ENCODE measurements around the gene SELENOS. TPM values are rescaled to one million over a fixed set of nuclear protein-coding genes. Genes with fewer than 3 reads are reported as not detected.

SELENOS gene
- total RNA-seq, 4 donors from 2014 or later = 50.4 to 77.3 (median 65.6) TPM

GRCh38 chr15:101320501-101321052, 43.3 kb upstream of the SELENOS start:
- WGBS, 2 donors = 48 to 49% methylated on average over 20 to 21 of the region's 21 CpGs
- Histone ChIP-seq H3K4me1 (no peaks in the 10 kb centered on the region), H3K36me3 (no peaks in the 10 kb centered on the region), H3K9me3 (no peaks in the 10 kb centered on the region), H3K4me3 (replicated peaks in 1 of 3) (no peak overlapping the region), H3K27me3 (no peaks in the 10 kb centered on the region), H3K27ac (no peak overlapping the region)
- TF ChIP-seq POLR2A (IDR thresholded peaks at IDR 0.05) (no peak), CTCF (IDR thresholded peaks at IDR 0.05) (peak in 1 of 6 experiments; percentile 17)
- intact Hi-C loops (cut with DNase I) = no loop called here
- peak; percentile 14 to 20 for DNase-seq

GRCh38 chr15:101318839-101319238, 41.6 kb upstream of the SELENOS start:
- Histone ChIP-seq H3K27ac (no peak overlapping the region), H3K27me3 (no peaks in the 10 kb centered on the region), H3K9me3 (no peaks in the 10 kb centered on the region), H3K4me1 (no peaks in the 10 kb centered on the region), H3K36me3 (no peaks in the 10 kb centered on the region), H3K4me3 (replicated peaks in 1 of 3) (no peak overlapping the region)
- intact Hi-C loops (cut with DNase I) = no loop called here
- 56 to 60% methylated on average over 7 of the region's 7 CpGs for WGBS, 2 donors
- DNase-seq = no peak
- no peak for TF ChIP-seq POLR2A (IDR thresholded peaks at IDR 0.05)
- TF ChIP-seq CTCF (IDR thresholded peaks at IDR 0.05) = no peak

GRCh38 chr15:101318147-101318819, 41.0 kb upstream of the SELENOS start:
- H3K27ac ChIP-seq = no peak overlapping the region
- intact Hi-C loops (cut with DNase I) = no loop called here
- H3K27me3 ChIP-seq = no peaks in the 10 kb centered on the region
- WGBS, 2 donors = 81 to 86% methylated on average over 19 to 20 of the region's 20 CpGs
- no peak for DNase-seq
- H3K4me1 ChIP-seq = no peaks in the 10 kb centered on the region
- no peaks in the 10 kb centered on the region for H3K36me3 ChIP-seq
- no peak overlapping the region for H3K4me3 ChIP-seq (replicated peaks in 1 of 3)
- H3K9me3 ChIP-seq = no peaks in the 10 kb centered on the region
- TF ChIP-seq CTCF (IDR thresholded peaks at IDR 0.05) (no peak), POLR2A (IDR thresholded peaks at IDR 0.05) (no peak)

- 82 to 90% methylated on average over 6 of the region's 6 CpGs for WGBS, 2 donors
- Histone ChIP-seq H3K27me3 (no peaks in the 10 kb centered on the region), H3K4me3 (replicated peaks in 1 of 3) (no peak overlapping the region), H3K27ac (no peak overlapping the region), H3K9me3 (no peaks in the 10 kb centered on the region), H3K4me1 (no peaks in the 10 kb centered on the region), H3K36me3 (no peaks in the 10 kb centered on the region)
- intact Hi-C loops (cut with DNase I) = no loop called here
- no peak for TF ChIP-seq POLR2A (IDR thresholded peaks at IDR 0.05)
- no peak for TF ChIP-seq CTCF (IDR thresholded peaks at IDR 0.05)
- DNase-seq = no peak
Observed at GRCh38 chr15:101317336-101317872, 40.1 kb upstream of the SELENOS start.

- no peaks in the 10 kb centered on the region for H3K36me3 ChIP-seq
- no peak for TF ChIP-seq CTCF (IDR thresholded peaks at IDR 0.05)
- TF ChIP-seq POLR2A (IDR thresholded peaks at IDR 0.05) = no peak
- H3K4me1 ChIP-seq = no peaks in the 10 kb centered on the region
- intact Hi-C loops (cut with DNase I) = no loop called here
- no peaks in the 10 kb centered on the region for H3K9me3 ChIP-seq
- no peak for DNase-seq
- H3K27ac ChIP-seq = no peak overlapping the region
- WGBS, 2 donors = 74 to 81% methylated on average over 5 of the region's 5 CpGs
- no peaks in the 10 kb centered on the region for H3K27me3 ChIP-seq
- H3K4me3 ChIP-seq (replicated peaks in 1 of 3) = no peak overlapping the region
Observed at GRCh38 chr15:101316529-101316928, 39.2 kb upstream of the SELENOS start.

Data from thyroid gland (tissue), 4 donors.